ENCODE data around the gene HIBCH. TPM values are rescaled to one million over a fixed set of nuclear protein-coding genes. Genes with fewer than 3 reads are reported as not detected.

The HIBCH gene
- total RNA-seq, 1 donor from 2014 or later = 16.3 TPM

DNA sequence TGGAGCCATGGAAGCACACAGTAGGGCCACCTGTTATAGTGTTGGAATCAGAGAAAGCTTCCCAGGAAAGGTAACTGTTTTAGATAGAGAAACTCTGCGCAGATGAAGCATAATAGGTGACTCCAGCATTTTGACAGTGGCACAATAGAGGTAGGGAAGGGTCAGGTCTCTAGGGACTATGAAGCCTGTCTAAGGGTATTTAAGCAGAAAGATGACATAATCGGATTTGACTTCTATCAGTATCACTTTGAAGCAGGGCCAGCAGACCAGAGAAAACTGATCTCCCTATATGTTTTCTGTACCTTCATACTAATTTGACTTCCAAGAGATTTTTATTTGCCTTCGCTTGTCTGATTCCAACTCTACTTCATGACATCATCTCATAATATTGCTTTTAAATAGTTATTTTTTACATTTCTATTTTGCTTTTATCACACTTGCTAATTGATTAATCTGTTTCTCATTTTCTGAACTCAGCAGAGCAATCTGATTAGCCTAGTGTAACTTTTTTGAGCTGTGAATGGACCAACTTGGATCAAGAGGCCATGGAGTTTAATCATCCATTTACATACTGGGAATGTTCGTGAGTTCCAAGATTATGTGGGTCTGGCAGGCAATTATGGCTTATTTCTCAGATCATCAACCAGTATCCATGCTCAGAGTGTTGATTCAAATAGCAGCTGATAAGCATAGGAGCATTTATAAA, 8.4 kb upstream of the HIBCH start:
- Histone ChIP-seq H3K27me3 (ENCODE audit: insufficient read depth, low read length) (peaks cover 5% of the 10 kb centered on the region), H2AFZ (ENCODE audit: low read depth, low read length) (no peak overlapping the region), H4K20me1 (ENCODE audit: insufficient read depth, low read length) (no peaks in the 10 kb centered on the region), H3K4me2 (ENCODE audit: low read length) (no peak overlapping the region), H3K36me3 (ENCODE audit: insufficient read depth, low read length) (no peaks in the 10 kb centered on the region), H3K27ac (ENCODE audit: low read depth, low read length) (no peak overlapping the region), H3K4me3 (ENCODE audit: insufficient read depth, low read depth, low read length) (no peak overlapping the region), H3K79me2 (ENCODE audit: insufficient read depth, low read length) (no peaks in the 10 kb centered on the region), H3K4me1 (ENCODE audit: insufficient read depth, low read length) (no peaks in the 10 kb centered on the region), H3K9ac (ENCODE audit: low read length) (no peak overlapping the region), H3K9me3 (ENCODE audit: insufficient read depth, low read depth, low read length) (no peaks in the 10 kb centered on the region)
- DNase-seq (ENCODE audit: low read depth) (no peak), FAIRE-seq (no peak)
- no peaks in the 10 kb centered on the region for H3K27me3 Mint-ChIP-seq (ENCODE audit: low read depth, unreplicated experiment)
- no peak overlapping the region for H3K4me3 Mint-ChIP-seq (ENCODE audit: unreplicated experiment)
- no peaks in the 10 kb centered on the region for H3K4me1 Mint-ChIP-seq (ENCODE audit: low read depth, unreplicated experiment)
- TF ChIP-seq EZH2 (IDR thresholded peaks at IDR 0.05; ENCODE audit: insufficient read depth, low read length) = no peak
- TF ChIP-seq, protein P1, sequence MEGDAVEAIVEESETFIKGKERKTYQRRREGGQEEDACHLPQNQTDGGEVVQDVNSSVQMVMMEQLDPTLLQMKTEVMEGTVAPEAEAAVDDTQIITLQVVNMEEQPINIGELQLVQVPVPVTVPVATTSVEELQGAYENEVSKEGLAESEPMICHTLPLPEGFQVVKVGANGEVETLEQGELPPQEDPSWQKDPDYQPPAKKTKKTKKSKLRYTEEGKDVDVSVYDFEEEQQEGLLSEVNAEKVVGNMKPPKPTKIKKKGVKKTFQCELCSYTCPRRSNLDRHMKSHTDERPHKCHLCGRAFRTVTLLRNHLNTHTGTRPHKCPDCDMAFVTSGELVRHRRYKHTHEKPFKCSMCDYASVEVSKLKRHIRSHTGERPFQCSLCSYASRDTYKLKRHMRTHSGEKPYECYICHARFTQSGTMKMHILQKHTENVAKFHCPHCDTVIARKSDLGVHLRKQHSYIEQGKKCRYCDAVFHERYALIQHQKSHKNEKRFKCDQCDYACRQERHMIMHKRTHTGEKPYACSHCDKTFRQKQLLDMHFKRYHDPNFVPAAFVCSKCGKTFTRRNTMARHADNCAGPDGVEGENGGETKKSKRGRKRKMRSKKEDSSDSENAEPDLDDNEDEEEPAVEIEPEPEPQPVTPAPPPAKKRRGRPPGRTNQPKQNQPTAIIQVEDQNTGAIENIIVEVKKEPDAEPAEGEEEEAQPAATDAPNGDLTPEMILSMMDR (IDR thresholded peaks at IDR 0.05; ENCODE audit: insufficient read depth, low read depth, low read length) = no peak
- H3K27ac Mint-ChIP-seq (ENCODE audit: unreplicated experiment) = no peak overlapping the region
- no peaks in the 10 kb centered on the region for H3K9me3 Mint-ChIP-seq (ENCODE audit: unreplicated experiment)
- H3K36me3 Mint-ChIP-seq (ENCODE audit: low read depth, unreplicated experiment) = no peaks in the 10 kb centered on the region

DNA sequence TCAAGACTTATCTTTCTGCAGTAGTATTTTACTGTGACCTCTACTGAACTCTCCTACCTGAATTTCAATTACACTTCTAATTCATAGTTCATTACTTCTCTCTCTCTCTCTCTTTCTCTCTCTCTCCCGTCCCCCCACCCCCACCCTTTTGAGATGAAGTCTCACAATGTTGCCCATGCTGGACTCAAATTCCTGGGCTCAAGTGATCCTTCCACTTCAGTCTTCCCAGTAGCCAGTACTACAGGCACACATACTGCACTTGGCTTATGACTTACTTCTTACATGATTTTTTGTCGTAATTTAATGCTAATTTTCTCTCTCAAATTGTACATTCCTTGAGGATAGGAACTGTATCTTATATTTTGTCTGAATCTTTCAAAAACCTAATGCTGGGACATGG, 6.0 kb upstream of the HIBCH start:
- FAIRE-seq (no peak), DNase-seq (ENCODE audit: low read depth) (no peak)
- Mint-ChIP-seq H3K36me3 (ENCODE audit: low read depth, unreplicated experiment) (no peaks in the 10 kb centered on the region), H3K27me3 (ENCODE audit: low read depth, unreplicated experiment) (no peaks in the 10 kb centered on the region), H3K9me3 (ENCODE audit: unreplicated experiment) (no peaks in the 10 kb centered on the region), H3K27ac (ENCODE audit: unreplicated experiment) (no peak overlapping the region), H3K4me3 (ENCODE audit: unreplicated experiment) (no peak overlapping the region), H3K4me1 (ENCODE audit: low read depth, unreplicated experiment) (no peaks in the 10 kb centered on the region)
- no peak overlapping the region for H3K4me3 ChIP-seq (ENCODE audit: insufficient read depth, low read depth, low read length)
- no peak overlapping the region for H3K27ac ChIP-seq (ENCODE audit: low read depth, low read length)
- peaks cover 5% of the 10 kb centered on the region for H3K27me3 ChIP-seq (ENCODE audit: insufficient read depth, low read length)
- H2AFZ ChIP-seq (ENCODE audit: low read depth, low read length) = no peak overlapping the region
- H3K4me2 ChIP-seq (ENCODE audit: low read length) = no peak overlapping the region
- no peak for TF ChIP-seq EZH2 (IDR thresholded peaks at IDR 0.05; ENCODE audit: insufficient read depth, low read length)
- TF ChIP-seq, protein P1 (IDR thresholded peaks at IDR 0.05; ENCODE audit: insufficient read depth, low read depth, low read length) = no peak
- no peaks in the 10 kb centered on the region for H3K79me2 ChIP-seq (ENCODE audit: insufficient read depth, low read length)
- H3K36me3 ChIP-seq (ENCODE audit: insufficient read depth, low read length) = no peaks in the 10 kb centered on the region
- H3K9ac ChIP-seq (ENCODE audit: low read length) = no peak overlapping the region
- no peaks in the 10 kb centered on the region for H3K4me1 ChIP-seq (ENCODE audit: insufficient read depth, low read length)
- H3K9me3 ChIP-seq (ENCODE audit: insufficient read depth, low read depth, low read length) = no peaks in the 10 kb centered on the region
- H4K20me1 ChIP-seq (ENCODE audit: insufficient read depth, low read length) = no peaks in the 10 kb centered on the region

DNA sequence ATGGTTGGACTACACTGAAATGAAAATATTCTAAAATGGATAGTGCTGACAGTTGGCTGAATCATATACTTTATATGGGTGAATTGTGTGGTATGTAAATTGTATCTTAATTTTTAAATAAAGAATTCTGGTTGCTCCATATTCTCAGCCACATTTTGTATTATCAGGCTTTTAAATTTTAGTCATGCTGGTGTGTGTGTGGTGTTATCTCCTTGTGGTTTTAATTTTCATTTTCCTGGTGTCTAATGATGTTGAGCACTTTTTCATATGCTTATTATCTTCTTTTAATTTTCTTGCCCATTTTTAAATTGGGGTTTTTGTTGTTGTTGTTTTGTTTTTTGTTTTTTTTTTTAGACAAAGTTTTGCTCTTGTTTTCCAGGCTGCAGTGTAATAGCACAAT, 3.8 kb upstream of the HIBCH start:
- FAIRE-seq (no peak), DNase-seq (ENCODE audit: low read depth) (no peak)
- peaks cover 4% of the 10 kb centered on the region for H3K4me1 Mint-ChIP-seq (ENCODE audit: low read depth, unreplicated experiment)
- Histone ChIP-seq H3K9me3 (ENCODE audit: insufficient read depth, low read depth, low read length) (no peaks in the 10 kb centered on the region), H3K27ac (ENCODE audit: low read depth, low read length) (no peak overlapping the region), H3K4me3 (ENCODE audit: insufficient read depth, low read depth, low read length) (no peak overlapping the region), H3K4me1 (ENCODE audit: insufficient read depth, low read length) (peaks cover 5% of the 10 kb centered on the region), H3K27me3 (ENCODE audit: insufficient read depth, low read length) (peaks cover 5% of the 10 kb centered on the region), H3K9ac (ENCODE audit: low read length) (no peak overlapping the region), H3K4me2 (ENCODE audit: low read length) (no peak overlapping the region), H3K79me2 (ENCODE audit: insufficient read depth, low read length) (peaks cover 9% of the 10 kb centered on the region), H2AFZ (ENCODE audit: low read depth, low read length) (no peak overlapping the region), H4K20me1 (ENCODE audit: insufficient read depth, low read length) (no peaks in the 10 kb centered on the region), H3K36me3 (ENCODE audit: insufficient read depth, low read length) (no peaks in the 10 kb centered on the region)
- no peak overlapping the region for H3K4me3 Mint-ChIP-seq (ENCODE audit: unreplicated experiment)
- no peaks in the 10 kb centered on the region for H3K27me3 Mint-ChIP-seq (ENCODE audit: low read depth, unreplicated experiment)
- no peak overlapping the region for H3K27ac Mint-ChIP-seq (ENCODE audit: unreplicated experiment)
- no peak for TF ChIP-seq EZH2 (IDR thresholded peaks at IDR 0.05; ENCODE audit: insufficient read depth, low read length)
- TF ChIP-seq, protein P1 (IDR thresholded peaks at IDR 0.05; ENCODE audit: insufficient read depth, low read depth, low read length) = no peak
- H3K9me3 Mint-ChIP-seq (ENCODE audit: unreplicated experiment) = no peaks in the 10 kb centered on the region
- H3K36me3 Mint-ChIP-seq (ENCODE audit: low read depth, unreplicated experiment) = no peaks in the 10 kb centered on the region

Measured in astrocyte (in vitro differentiated cells and primary cell).